Umbilical cord (tissue), 2 donors: Measurements from ENCODE around the gene S1PR4. TPM values are rescaled to one million over a fixed set of nuclear protein-coding genes. Genes with fewer than 3 reads are reported as not detected.
A peak's percentile ranks its signal among the peaks of the same experiment; 100 is the strongest.
"Not testable (repeated sequence)": the region's sequence is repeated elsewhere in the genome, so short reads cannot be mapped to it uniquely, and the experiment has no call there.

Experiments
- DNase-seq: peaks from one replicate; pipeline ENCODE4 v3.0.0-alpha.2; 2015; ENCODE audit warnings: low spot score
- total RNA-seq: library from RNA; depleted of rRNA; stranded (reverse); fragments of >200 nt; gene quantifications from one replicate; pipeline ENCODE4 v1.2.3, GENCODE V29; 2014; ENCODE audit warnings: low replicate concordance; ENCODE audit not compliant: insufficient read depth

Gene S1PR4
- total RNA-seq, 1 donor from 2014 or later = 1.7 TPM

DNA sequence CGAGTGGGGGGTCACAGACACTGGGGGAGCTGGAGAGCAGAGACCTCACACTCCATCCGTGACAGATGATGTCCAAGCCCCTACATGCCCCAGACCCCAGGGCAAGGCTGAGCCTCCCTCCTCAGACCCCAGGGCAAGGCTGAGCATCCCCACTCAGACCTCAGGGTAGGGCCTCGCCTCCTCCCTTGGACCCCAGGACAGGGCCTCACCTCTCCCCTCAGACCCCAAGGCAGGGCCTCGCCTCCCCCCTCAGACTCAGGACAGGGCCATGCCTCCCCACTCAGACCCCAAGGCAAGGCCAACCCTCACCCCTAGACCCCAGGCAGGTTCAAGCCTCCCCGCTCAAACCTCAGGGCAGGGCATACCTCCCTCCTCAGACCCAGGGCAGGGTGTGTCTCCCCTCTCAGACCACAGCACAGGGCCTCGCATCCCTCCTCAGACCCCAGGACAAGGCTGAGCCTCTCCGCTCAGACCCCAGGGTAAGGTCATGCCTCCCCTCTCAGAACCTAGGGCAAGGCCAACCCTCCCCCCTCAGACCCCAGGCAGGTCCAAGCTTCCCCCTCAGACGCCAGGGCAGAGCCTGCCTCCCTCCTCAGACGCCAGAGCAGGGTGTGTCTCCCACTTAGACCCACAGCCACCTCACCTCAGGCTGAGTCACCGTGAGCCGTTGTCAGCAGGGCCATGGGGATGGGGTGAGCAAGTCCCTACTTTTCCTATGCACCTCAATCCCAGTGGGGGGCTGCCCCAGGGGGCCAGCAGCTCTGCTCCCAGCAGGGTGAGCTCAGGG is 1.7 kb upstream of the S1PR4 start:
- peak; percentile 23 for DNase-seq

DNA sequence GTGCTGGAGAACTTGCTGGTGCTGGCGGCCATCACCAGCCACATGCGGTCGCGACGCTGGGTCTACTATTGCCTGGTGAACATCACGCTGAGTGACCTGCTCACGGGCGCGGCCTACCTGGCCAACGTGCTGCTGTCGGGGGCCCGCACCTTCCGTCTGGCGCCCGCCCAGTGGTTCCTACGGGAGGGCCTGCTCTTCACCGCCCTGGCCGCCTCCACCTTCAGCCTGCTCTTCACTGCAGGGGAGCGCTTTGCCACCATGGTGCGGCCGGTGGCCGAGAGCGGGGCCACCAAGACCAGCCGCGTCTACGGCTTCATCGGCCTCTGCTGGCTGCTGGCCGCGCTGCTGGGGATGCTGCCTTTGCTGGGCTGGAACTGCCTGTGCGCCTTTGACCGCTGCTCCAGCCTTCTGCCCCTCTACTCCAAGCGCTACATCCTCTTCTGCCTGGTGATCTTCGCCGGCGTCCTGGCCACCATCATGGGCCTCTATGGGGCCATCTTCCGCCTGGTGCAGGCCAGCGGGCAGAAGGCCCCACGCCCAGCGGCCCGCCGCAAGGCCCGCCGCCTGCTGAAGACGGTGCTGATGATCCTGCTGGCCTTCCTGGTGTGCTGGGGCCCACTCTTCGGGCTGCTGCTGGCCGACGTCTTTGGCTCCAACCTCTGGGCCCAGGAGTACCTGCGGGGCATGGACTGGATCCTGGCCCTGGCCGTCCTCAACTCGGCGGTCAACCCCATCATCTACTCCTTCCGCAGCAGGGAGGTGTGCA is 587 bp downstream of the S1PR4 start:
- DNase-seq = no peak

DNA sequence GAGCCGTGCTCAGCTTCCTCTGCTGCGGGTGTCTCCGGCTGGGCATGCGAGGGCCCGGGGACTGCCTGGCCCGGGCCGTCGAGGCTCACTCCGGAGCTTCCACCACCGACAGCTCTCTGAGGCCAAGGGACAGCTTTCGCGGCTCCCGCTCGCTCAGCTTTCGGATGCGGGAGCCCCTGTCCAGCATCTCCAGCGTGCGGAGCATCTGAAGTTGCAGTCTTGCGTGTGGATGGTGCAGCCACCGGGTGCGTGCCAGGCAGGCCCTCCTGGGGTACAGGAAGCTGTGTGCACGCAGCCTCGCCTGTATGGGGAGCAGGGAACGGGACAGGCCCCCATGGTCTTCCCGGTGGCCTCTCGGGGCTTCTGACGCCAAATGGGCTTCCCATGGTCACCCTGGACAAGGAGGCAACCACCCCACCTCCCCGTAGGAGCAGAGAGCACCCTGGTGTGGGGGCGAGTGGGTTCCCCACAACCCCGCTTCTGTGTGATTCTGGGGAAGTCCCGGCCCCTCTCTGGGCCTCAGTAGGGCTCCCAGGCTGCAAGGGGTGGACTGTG is 1.2 kb downstream of the S1PR4 start:
- no peak for DNase-seq

DNA sequence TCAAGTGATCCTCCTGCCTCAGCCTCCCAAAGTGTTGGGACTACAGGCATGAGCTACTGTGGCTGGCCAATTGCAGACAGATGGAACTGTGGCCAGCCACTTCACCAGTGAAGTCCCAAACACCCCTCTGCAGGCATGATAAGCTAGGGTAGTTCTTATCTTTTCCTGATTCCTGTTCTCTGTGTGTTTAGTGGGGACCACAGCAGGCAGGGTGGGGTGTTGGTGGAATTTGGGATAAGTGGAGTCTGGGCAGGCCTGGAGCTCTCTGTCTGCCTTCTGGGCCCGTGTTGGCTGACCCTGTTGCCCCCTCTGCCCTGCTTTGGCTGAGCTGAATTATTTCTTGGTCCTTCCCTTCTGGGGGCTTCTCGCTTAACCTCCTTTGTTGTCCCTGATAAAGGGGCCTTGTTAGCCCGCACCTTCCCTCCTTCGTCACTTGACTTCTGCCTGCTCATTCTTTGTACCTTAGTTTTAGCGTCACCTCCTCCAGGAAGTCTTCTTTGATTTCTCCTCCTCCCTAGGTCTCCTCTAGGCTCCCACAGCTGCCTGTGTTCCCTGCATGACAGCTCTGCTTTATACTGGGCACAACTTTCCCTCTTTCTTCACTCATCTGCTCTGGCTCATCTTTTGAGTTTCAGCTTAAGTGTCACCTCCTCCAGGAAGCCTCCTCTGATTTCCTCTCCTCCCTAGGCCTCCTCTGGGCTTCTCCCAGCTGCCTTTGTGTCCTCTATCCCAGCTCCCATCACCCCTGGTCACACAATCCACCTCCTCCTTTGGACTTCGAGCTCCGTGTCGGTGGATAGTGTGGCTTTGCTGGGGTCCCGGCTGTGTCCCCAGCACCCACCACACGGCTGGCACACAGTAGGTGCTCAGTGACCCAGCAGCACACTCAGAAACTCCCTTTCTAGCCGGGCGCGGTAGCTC is 5.4 kb downstream of the S1PR4 start:
- no peak for DNase-seq

DNA sequence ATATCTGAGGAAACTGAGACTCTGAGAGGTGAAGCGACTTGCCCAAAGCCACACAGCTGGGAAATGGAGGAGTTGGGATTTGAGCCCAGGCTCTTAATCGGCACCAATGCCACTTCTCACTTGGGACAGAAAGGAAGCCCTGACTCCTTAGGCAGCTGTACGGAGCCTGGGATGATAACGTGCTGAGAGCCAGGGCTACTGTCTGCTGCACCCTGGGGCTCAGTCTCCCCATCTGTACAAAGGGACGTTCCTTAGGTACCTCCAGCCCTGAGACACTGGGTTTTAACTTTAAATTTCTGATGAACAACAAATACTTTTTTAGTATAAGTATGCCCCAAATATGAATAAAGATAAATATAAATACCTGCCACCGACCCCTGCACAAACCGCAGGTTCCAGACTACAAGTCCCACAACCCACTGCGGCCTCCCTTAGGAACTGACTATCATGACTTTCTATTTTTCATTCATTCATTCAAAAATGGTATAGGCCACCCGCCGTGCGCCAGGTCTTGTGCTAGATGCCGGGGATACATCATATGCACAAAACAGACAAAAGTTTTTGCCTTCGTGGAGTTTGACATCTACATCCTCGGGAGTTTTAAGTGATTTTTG is 6.4 kb downstream of the S1PR4 start:
- DNase-seq = no peak

DNA sequence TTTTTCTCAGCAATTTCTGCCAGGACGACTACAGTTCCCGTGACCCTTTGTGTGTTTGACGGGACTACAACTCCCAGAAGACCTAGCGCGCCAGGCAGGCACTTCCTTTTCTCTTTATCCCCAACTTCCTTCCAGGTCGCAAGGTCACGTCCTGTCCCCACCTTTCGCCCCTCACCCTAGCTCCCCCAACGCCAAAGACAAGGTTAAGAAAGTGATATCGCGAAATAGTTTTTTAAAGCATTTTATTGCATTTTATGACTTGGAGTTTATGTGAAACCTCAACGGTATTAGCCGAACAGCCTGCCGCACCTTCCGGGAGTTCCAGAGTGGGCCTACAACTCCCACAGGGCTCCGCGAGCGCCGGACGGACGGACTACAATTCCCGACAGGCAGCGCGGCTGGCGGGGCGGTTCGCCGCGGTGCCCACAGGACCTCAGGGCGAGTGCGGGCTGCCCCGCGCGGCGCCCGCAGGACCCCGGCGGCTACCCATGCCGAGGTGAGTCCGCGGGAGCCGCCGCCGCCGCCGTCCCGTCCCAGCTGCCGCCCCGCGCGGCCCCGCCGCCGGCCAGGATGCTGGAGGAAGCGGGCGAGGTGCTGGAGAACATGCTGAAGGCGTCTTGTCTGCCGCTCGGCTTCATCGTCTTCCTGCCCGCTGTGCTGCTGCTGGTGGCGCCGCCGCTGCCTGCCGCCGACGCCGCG is 7.0 kb downstream of the S1PR4 start, which contains the start of gene NCLN:
Gene NCLN, plus strand, starts transcription at position 470 of the 699 bp plus-strand sequence. Its CDS starts 101 bp downstream, at position 571.
- peak; percentile 99 for DNase-seq

DNA sequence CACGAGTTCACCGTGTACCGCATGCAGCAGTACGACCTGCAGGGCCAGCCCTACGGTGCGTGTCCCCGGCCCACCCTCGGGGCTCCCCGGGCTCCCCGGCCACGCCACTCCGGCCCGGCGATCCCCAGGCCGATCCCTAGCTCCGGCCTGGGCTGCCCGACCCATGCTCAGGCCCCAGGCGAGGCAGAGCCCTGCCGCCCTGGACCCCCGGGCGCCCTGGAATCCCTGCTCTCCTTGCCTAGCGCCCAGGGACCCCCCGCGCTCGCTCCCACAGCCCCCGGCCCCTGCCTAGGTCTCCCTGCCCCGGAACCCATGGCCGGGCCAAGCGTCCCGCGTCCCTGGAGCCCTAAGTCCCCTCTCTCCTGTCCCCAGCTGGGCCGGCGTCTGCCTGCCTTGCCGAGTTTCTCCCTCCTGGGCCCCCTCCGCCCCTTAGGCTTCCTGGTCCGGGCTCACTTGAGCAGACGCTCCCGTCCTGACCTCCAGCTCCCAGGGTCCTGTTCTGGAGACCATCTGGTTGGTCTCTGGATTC is 7.7 kb downstream of the S1PR4 start:
- DNase-seq = no peak

DNA sequence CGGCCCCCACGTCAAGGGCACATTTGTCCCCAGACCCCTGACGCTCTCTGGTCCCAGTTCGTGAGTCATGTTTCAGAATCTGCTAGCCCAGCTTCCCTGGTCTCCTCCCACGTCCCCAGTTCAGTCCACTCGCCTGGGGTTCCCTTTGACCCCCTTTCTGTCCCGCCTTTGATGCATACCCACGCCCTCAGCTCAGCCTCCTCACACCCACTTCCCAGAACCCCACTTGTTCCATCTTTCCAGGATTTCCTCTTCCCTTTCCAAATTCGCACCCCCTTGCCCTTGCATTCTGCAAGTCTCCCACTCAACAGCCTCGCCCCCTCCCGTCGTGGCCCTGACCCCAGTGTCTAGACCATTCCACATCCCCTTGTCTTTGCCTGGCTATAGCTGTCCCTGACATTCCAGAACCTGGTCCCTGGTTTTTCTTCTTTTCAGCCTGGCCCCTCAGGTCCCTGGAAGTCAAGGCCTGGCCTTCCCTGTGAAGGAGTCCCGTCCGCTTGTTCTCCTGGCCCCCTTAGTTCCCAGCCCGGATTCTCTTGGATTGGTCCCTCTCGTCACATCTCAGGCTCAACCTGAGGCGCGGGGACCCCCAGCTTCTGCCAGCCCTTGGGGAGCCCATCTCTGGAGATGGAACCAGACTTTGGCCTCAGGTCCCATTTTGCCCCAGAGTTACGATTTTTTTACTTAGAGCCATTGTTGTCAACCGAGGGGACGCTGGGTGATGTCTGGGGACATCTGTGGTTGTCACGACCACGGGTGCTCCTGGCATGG is 8.5 kb downstream of the S1PR4 start:
- no peak for DNase-seq

DNA sequence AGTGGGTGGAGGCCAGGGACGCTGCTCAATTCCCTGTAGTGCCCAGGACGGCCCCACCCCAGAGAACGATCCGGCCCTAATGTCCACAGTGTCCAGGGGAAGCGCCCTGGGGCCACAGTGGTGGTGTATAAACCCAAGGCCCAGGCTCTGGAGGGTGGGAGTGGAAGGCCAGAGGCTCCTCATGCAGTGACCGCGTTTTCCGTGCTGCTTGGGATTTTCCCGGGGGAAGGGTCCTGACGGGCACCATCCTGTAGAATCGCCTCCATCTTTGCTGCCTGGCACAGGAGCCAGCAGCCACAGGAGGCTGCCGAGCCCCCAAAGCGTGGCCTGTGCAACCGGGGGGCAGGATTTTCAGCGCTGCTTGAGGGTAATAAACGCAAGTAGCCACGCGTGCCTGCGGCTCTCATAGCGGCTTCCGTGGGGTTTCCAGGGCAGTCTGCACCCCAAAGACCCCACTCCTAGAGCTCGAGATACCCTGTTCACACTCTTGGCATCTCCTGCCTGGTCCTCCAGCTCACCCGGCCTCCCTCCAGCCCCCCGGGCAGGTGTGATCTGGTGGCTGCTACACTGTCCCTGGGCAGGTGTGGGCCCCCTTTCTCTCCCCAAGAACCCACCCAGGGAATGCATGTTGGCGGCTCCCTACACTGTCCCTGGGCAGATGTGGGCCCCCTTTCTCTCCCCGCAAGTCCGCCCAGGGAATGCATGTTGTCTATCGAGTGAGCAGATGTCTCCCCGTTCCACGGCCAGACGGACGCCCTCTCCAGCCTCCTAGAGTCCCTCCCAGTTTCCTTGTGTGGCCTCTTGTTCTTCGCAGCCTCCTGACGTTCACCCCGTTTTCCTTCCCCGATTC is 9.3 kb downstream of the S1PR4 start:
- no peak for DNase-seq

DNA sequence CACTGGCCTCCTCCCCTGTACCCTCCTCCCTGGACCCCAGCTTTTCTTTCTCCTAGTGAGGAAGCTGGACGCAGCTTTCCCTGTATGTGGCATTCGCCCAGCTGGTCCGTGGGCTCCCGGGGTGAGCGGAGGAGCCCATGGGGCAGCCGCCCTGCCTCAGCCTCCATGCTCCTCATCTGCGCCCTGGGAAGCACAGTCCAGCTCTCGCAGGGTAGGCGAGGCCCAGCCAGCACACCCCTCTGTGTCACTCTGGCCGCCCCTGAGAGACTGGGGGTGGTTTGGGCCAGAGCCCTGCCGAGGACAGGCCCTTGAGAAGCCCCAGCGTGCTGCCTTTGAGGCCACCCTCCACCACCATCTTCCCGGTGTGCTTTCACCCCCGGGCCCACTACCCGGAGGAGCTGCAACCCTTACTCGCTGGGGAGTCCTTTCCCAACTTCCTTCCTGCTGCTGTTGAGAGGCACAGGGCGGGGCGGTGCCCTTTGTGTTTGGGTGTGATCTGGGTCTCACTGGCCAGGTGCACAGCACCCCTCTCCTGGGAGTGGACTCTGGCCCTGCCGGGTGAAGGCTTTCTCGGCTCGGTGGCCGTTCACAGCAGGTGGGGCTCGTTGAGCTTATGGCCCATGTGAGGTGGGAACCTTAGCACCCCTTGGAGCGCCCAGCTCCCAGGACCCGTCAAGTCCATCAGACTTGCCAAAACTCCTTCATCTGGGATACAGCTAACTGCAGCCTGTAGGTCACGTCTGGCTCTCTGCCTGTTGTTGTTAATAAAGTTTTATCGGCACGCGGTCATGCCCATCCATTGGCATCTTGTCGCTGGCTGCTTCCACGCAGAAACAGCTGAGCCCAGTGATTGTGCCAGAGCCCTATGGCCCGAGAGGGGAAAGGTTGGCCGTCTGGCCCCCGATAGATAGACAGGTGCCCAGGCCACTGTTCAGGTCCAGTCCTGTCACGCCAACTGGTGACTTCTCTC is 10.3 kb downstream of the S1PR4 start:
- no peak for DNase-seq

DNA sequence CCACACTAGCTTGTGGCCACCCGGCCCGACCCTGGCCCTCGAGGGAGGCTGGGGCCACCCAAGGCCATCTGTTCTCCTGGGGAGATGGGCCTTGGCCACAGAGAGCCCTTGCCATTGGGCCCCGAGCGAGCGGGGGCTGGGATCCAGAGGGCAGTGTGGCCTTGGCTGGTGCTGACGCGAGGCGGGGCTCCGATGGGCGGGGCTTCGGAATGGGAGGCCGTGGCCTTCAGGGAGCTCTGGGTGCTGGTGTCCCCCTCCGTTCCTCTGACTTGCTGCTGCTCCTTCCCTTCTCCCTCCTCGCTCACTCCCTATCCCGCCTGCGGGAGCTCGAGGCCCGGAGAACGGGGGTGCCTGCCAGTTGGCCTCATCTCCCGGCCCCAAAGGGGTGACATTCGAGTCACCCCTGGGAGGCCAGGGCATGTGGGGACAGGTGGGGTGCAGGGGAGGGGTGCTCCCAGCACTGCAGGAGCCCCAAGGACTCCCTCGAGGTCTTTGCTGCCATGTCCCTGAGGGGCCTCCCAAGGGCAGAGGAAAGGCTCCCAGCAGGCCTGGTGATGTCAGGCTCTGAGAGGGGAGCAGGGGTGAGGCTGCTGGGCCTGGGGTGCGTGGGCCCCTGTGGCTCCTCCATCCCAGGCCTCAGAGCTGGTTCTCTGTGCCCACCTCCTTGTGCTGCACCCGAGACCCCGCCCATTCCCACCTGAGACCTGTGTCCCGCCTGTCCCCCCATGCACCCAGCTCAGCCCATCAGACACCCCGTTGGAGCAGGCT is 11.3 kb downstream of the S1PR4 start:
- DNase-seq = no peak

DNA sequence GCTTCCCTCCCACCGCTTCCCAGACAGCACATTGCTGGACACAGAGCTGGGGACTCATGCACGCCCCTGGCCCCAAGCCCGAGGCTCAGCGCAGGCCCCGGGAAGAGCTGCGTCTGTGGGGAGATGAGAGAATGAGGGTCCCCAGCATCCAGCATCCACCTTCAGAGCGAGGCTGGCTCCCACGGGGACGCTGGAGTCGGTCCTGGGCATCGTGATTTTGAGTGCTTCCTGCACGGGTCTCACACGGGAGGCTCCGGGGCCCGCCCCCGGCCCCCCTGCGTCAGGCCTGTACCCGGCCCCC is 11.9 kb downstream of the S1PR4 start:
- no peak for DNase-seq

DNA sequence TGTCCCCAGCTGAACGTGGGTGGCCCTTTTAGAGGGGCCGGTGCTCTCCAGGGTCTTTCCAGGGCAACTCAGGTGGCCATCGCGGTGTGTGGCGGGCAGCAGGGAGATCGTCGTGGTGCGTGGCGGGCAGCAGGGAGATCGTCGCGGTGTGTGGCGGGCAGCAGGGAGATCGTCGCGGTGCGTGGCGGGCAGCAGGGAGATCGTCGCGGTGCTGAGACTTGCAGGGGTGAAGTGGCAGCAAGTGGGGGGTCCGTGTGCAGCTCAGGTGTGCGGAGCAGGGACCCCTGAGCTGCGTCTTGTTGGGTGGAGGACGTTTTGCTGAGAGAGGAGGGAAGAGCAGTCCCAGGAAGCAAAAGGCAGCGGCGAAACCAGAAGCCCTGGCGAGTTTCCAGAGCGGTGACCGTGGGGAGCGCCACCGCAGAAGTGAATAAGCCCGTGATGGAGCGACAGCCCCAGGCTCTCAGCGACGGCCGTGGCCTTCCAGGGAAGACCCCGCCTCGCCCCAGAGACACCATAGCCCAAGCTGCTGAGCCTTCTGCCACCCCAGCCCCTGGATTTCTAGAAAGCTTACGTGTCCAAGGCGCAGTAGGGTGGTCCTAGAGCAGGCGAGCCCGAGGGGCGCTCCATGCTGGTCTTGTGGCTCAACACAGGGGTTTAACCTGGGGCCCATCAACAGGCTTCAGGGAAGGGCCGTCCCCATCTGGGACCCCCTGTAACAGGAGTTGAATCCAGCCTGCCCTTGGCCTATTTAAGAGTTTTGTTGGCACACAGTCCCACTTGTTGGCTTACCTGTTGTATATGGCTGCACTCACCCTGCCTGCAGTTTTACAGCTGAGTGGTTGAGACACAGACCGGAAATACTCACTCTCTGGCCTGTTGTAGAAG is 12.6 kb downstream of the S1PR4 start:
- DNase-seq = no peak

DNA sequence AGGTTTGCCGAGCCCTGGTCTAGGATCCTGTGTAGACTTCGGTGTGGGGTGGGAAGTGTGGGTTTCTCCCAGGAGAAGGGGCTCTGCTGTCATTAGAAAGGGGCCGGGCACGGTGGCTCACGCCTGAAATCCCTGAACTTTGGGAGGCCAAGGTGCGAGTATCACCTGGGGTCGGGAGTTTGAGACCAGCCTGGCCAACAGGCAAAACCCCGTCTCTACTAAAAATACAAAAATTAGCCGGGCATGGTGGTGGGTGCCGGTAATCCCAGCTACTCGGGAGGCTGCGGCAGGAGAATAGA is 13.2 kb downstream of the S1PR4 start:
- DNase-seq = not testable (repeated sequence)

DNA sequence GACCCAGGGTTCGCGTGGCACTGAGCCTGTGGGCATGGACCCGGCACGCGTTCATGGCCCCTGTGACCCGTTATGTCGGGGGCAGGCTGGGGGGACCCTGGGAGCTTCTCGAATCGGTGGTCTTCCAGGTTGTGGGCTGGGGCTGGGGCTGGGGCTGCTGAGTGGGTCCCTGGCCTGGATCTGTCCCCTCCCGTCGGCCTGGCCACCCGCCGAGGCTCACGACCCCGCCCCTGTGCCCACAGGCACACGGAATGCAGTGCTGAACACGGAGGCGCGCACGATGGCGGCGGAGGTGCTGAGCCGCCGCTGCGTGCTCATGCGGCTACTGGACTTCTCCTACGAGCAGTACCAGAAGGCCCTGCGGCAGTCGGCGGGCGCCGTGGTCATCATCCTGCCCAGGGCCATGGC is 13.7 kb downstream of the S1PR4 start:
- no peak for DNase-seq

DNA sequence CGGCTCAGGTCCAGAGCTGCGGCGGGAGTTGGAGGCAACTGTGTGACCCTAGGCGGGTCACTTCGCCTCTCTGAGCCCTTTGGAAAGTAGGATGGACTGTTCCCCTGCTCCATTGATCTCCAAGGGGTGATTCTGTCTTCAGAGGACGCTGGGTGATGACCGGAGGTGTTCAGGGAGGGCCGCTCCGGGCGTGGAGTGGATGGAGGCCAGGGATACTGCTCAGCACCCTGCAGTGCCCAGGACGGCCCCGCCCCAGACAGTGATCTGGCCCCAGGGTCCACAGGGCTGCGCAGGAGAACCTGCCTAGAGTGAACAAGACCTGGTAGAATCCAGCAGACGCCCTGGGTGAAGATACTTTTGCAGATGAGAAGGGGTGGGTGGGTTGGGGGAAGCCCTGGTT is 14.1 kb downstream of the S1PR4 start:
- no peak for DNase-seq
